K562 (cell line): Measurements from ENCODE around the gene GALNS. TPM values are rescaled to one million over a fixed set of nuclear protein-coding genes. Genes with fewer than 3 reads are reported as not detected.

Experiments used
- ATAC-seq: fragments of 200-7000 bp; cut with Tn5 transposase; 3 replicates; pipeline ENCODE4 v1.9.1; 2020; ENCODE audit warnings: moderate library complexity
- BruUV-seq: library from RNA; stranded (reverse); fragments of 400-500 nt; replicated peaks from 2 replicates; lab custom pipeline; 2021; lab: Mats Ljungman, UMichigan
- CTCF ChIA-PET: fragments of 300-600 bp; formaldehyde crosslinking; extraction: SDS; loops from one replicate; lab custom pipeline; 2021; ENCODE audit warnings: low intra/inter-chr PET ratio; lab: Yijun Ruan, JAX
- POLR2A ChIA-PET: fragments of 300-600, 350-650 bp; sonication (Branson Sonifier 250); formaldehyde crosslinking; extraction: SDS; loops from one replicate; lab custom pipeline; 2021; ENCODE audit warnings: antibody characterized with exemption, inconsistent platforms; lab: Yijun Ruan, JAX
- DNase-seq, 4 experiments: peaks; one replicate each; pipeline versions ENCODE4 v3.0.0 to v3.0.0-alpha.2; 2011 to 2018; ENCODE audit warnings: low spot score in 3 of 4, mixed read lengths in 3 of 4; ENCODE audit errors: extremely low read depth in 1 of 4
- FAIRE-seq: peaks from 2 replicates; lab custom pipeline; 2011; peaks lifted over from hg19 to GRCh38; lab: Jason Lieb, UNC
- H2AFZ ChIP-seq: 2 replicates; pipeline ENCODE4 v1.6.0; 2011; ENCODE audit warnings: low read depth, low read length, control low read depth, inconsistent platforms
- H3K27ac ChIP-seq: fragments of 200-600 bp; 3 replicates; pipeline ENCODE4 v1.8.0; 2011; ENCODE audit warnings: low read depth, mild to moderate bottlenecking, control low read depth, inconsistent platforms, low read length, moderate library complexity, mixed read lengths; ENCODE audit errors: extremely low read depth
- H3K27me3 ChIP-seq, 2 experiments: fragments of 300-600 bp in 1 of 2; 2 replicates in 1 of 2; 3 replicates in 1 of 2; pipeline versions ENCODE4 v1.6.0 to v1.8.0; 2011; ENCODE audit warnings: inconsistent platforms in 2 of 2, low read length in 2 of 2, mild to moderate bottlenecking in 1 of 2, mixed read lengths in 1 of 2, moderate library complexity in 1 of 2; ENCODE audit not compliant: control insufficient read depth in 2 of 2, insufficient read depth in 2 of 2
- H3K36me3 ChIP-seq: fragments of 300-600 bp; 3 replicates; pipeline ENCODE4 v1.8.0; 2011; ENCODE audit warnings: mild to moderate bottlenecking, low read length, inconsistent platforms; ENCODE audit not compliant: control insufficient read depth, insufficient read depth
- H3K4me1 ChIP-seq, 2 experiments: fragments of 200-600 bp in 1 of 2; replicated peaks in 1 of 2; 2 replicates in 1 of 2; 3 replicates in 1 of 2; pipeline versions ENCODE4 v1.5.1 to v1.8.0; 2011; ENCODE audit warnings: inconsistent platforms in 2 of 2, low read length in 2 of 2, mild to moderate bottlenecking in 1 of 2, mixed read lengths in 1 of 2, moderate library complexity in 1 of 2; ENCODE audit not compliant: control insufficient read depth in 2 of 2, insufficient read depth in 2 of 2
- H3K4me2 ChIP-seq: 2 replicates; pipeline ENCODE4 v1.6.1; 2011; ENCODE audit warnings: low read length, control low read depth, inconsistent platforms, mixed read lengths; ENCODE audit not compliant: insufficient read depth
- H3K4me3 ChIP-seq: fragments of 200-600 bp; sonication (generic), shearing (Covaris generic); 2 replicates; pipeline ENCODE4 v1.5.1; 2016; ENCODE audit warnings: control low read depth, inconsistent platforms
- H3K79me2 ChIP-seq: fragments of 200-600 bp; 3 replicates; pipeline ENCODE4 v1.8.0; 2011; ENCODE audit warnings: low read length, inconsistent platforms; ENCODE audit not compliant: control insufficient read depth, insufficient read depth
- H3K9ac ChIP-seq, 2 experiments: 2 replicates each; pipeline versions ENCODE4 v1.6.0 to v1.6.1; 2011; ENCODE audit warnings: low read depth in 2 of 2, low read length in 2 of 2, control low read depth in 1 of 2, inconsistent platforms in 1 of 2, mild to moderate bottlenecking in 1 of 2, mixed read lengths in 1 of 2; ENCODE audit not compliant: insufficient read depth in 1 of 2
- H3K9me1 ChIP-seq: one replicate; pipeline ENCODE4 v1.6.0; 2011; ENCODE audit warnings: inconsistent platforms, mild to moderate bottlenecking, low read length, moderate library complexity; ENCODE audit not compliant: control insufficient read depth, insufficient read depth
- H3K9me3 ChIP-seq: replicated peaks from 2 replicates; pipeline ENCODE4 v1.5.1; 2011; ENCODE audit warnings: low read depth, low read length, inconsistent platforms; ENCODE audit not compliant: control insufficient read depth, insufficient read depth
- H4K20me1 ChIP-seq: replicated peaks from 2 replicates; pipeline ENCODE4 v1.6.1; 2011; ENCODE audit warnings: low read length, inconsistent platforms, mixed read lengths; ENCODE audit not compliant: control insufficient read depth, insufficient read depth
- ARID2 ChIP-seq: fragments of 450-650 bp; IDR thresholded peaks from 2 replicates; pipeline ENCODE4 v1.6.1; 2017; ENCODE audit warnings: antibody characterized with exemption, mild to moderate bottlenecking
- ATF1 ChIP-seq, 2 experiments: fragments of 450-650 bp in 1 of 2; IDR thresholded peaks; 2 replicates each; pipeline ENCODE4 v1.6.1; 2016; ENCODE audit warnings: missing compliant biosample characterization in 1 of 2, missing genetic modification characterization in 1 of 2
- CBX8 ChIP-seq: fragments of 200-600 bp; sonication (generic); IDR thresholded peaks from 2 replicates; pipeline ENCODE4 v1.6.1; 2012; ENCODE audit warnings: borderline replicate concordance, mixed run types, low read depth, mild to moderate bottlenecking, moderate library complexity, mixed read lengths, low read length, control low read depth, inconsistent platforms; ENCODE audit not compliant: poor library complexity, severe bottlenecking; ENCODE audit errors: extremely low read depth
- CREBBP ChIP-seq: IDR thresholded peaks from one replicate; pipeline ENCODE4 v1.6.1; 2012; ENCODE audit warnings: low read depth, mild to moderate bottlenecking, control low read depth, inconsistent platforms, low read length
- POLR2G ChIP-seq: fragments of 200-400 bp; formaldehyde crosslinking; IDR thresholded peaks from 2 replicates; pipeline ENCODE4 v1.6.1; 2017; ENCODE audit warnings: low read depth, mild to moderate bottlenecking, antibody characterized with exemption, low read length, moderate library complexity
- RCOR1 ChIP-seq, 2 experiments: IDR thresholded peaks; 2 replicates each; pipeline ENCODE4 v1.6.1; 2012; ENCODE audit warnings: low read depth in 2 of 2, low read length in 2 of 2, borderline replicate concordance in 1 of 2, improper control_type of control experiment in 1 of 2
- TBL1XR1 ChIP-seq, 2 experiments: IDR thresholded peaks; 2 replicates each; pipeline ENCODE4 v1.6.1; 2012; ENCODE audit warnings: improper control_type of control experiment in 2 of 2, low read length in 2 of 2, mild to moderate bottlenecking in 1 of 2
- ZNF124 ChIP-seq: sonication (generic); formaldehyde crosslinking; IDR thresholded peaks from 2 replicates; pipeline ENCODE4 v1.8.1; 2022; ENCODE audit warnings: missing genetic modification reagents
- ZNF134 ChIP-seq: fragments of 250-450 bp; sonication (Bioruptor Pico); conservative IDR thresholded peaks from 2 replicates; pipeline ENCODE4 v1.4.0; 2020
- WGBS: fragments of 100-300 bp; shearing (Covaris generic); methylation state at CpG from one replicate; pipeline ENCODE4 v1.1.6; 2016; ENCODE audit warnings: low coverage, mixed read lengths; ENCODE audit not compliant: insufficient coverage; ENCODE audit errors: missing lambda C conversion rate; 5-methylcytosine and 5-hydroxymethylcytosine counted together
- in situ Hi-C: fragments of 300-500 bp; cut with MboI; formaldehyde crosslinking; loops from 4 replicates; pipeline ENCODE4 v1.15.0; 2018; ENCODE audit warnings: inconsistent platforms, mixed read lengths
- intact Hi-C: fragments of 100-400 bp; cut with micrococcal nuclease; formaldehyde crosslinking; loops from 2 replicates; pipeline ENCODE4 v1.14.2; 2022
- polyA plus RNA-seq, 8 experiments: library from polyadenylated mRNA; depleted of rRNA in 4 of 8; stranded (reverse) in 5 of 8; unstranded in 3 of 8; fragments of >200 nt; fragmentation: Nextera tagmentation in 2 of 8; fragmentation: Illumina TruSeq in 1 of 8; extraction: Ambion mirVana in 2 of 8; extraction: Trizol in 1 of 8; gene quantifications; 2 replicates each; pipeline versions ENCODE4 v1.2.1 to v1.2.3, GENCODE V29; 2011 to 2014; ENCODE audit warnings: inconsistent platforms in 1 of 8, missing spikeins in 1 of 8
- total RNA-seq, 7 experiments: library from RNA; depleted of rRNA in 6 of 7; stranded (reverse); fragments of >200 nt in 6 of 7; fragmentation: Illumina TruSeq in 2 of 7; extraction: Trizol in 2 of 7; gene quantifications; 2 replicates each; pipeline versions ENCODE4 v1.2.1 to v1.2.3, GENCODE V29; 2011 to 2021; ENCODE audit warnings: low replicate concordance in 1 of 7

The GALNS gene
- total and polyA plus RNA-seq, 9 of the 15 experiments (the other 6 are each of a cell fraction or from before 2014, with no cell fraction given): 0.38 to 13.2 (median 4.3) TPM

DNA sequence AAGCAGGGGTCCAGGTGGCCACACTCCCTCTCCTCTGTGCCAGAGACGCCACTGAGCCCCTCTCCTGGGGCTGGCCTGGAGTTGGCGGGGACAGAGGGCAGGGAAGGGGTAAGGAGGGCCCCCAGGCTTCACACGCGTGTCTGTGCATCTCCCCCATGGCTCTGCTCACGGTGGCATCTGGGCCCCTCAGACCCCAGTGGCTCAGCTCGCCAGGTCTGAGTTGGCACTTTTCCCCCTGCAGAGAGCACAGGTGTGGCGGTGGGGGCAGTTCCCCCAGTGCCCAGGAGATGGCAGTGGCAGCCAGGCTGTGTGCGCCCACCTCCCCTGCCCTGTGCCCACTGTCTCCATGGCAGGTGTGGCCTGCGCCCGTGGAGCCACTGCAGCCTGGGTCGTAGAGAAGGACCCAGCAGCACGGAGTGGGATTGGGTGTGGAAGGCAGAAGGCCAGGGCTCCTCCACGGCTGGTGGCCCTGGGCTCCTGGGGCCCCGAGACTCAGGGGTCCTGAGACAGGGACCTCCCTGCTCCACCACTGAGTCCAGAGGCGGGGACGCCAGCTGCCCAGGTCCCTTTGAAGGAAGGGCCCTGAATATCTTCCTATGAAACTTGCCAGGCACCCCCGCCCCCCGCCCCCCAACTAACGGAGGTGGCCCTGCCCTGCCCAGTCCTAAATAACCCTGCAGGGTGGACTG lies 40.7 kb downstream of the GALNS start (continued):
- TF ChIP-seq ZNF134 (CRISPR knock-in tag) (no peak), CREBBP (no peak), ZNF124 (CRISPR knock-in tag) (no peak), CBX8 (no peak), RCOR1 (IDR thresholded peaks at IDR 0.05; ENCODE audit: borderline replicate concordance in 1 of 2, low read depth in 2 of 2, low read length in 2 of 2) (no peak), TBL1XR1 (IDR thresholded peaks at IDR 0.05; ENCODE audit: low read length in 2 of 2) (no peak), ARID2 (0 out of 2 replicates have a peak, but pooled peaks have one; percentile 38)

DNA sequence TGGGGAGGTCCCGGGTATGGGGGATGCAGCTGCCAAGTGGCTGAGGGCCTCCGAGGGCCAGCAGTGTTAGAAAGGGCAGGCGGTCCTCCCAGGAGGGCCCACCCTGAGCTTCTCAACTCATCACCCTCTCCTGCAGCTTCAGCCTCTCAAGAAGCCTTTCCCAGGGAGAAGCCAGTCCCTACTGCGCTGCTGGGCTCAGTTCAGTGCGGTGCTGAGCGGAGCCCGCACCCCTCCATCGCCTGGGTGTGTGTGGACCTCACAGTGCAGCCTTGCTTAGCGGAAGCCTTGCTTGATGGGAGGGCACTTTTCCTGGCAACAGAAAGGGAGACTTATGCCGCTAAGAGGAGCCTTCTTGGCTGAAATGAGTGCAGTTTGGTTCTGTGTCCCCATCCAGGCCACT lies 41.5 kb downstream of the GALNS start:
- intact Hi-C loops: loop anchor here (10.0 kb wide), 1 partner anchor 190 kb away; no protein-coding TSS in a partner anchor
- POLR2A ChIA-PET: interaction anchor here (0.6 to 0.8 kb wide), 3 partner anchors 11 to 423 kb away, joined by 3 read pairs; no protein-coding TSS in a partner anchor
- FAIRE-seq: no peak

More for the DNA sequence above, 41.5 kb downstream of the GALNS start:
- in situ Hi-C loops: loop anchor here (10.0 kb wide), 1 partner anchor 400 kb away; the partner anchor contains the start of gene ZNF778
- no peak overlapping the region for H3K4me2 ChIP-seq
- peaks cover 10% of the 10 kb centered on the region; the same call in 1 of the 2 replicates for H4K20me1 ChIP-seq
- H3K79me2 ChIP-seq: peaks cover 16% of the 10 kb centered on the region
- H3K27me3 ChIP-seq: no peaks in the 10 kb centered on the region
- peak overlapping the region in 1 of 2 experiments; percentile 50; a peak in 2 of 4 replicates for H3K9ac ChIP-seq
- no peaks in the 10 kb centered on the region for H3K9me3 ChIP-seq
- no peak for TF ChIP-seq ATF1 (CRISPR knock-in tag; IDR thresholded peaks at IDR 0.05)
- TF ChIP-seq ATF1 (tag; IDR thresholded peaks at IDR 0.05): no peak
- TF ChIP-seq POLR2G: 0 out of 2 replicates have a peak, but pooled peaks have one; percentile 1
- peaks cover 9% of the 10 kb centered on the region; the same call in 2 of the 3 replicates for H3K36me3 ChIP-seq
- H2AFZ ChIP-seq: no peak overlapping the region
- ATAC-seq (no peak), DNase-seq (no peak)
- H3K9me1 ChIP-seq: no peaks in the 10 kb centered on the region
- CTCF ChIA-PET: interaction anchor here (1.0 kb wide), 1 partner anchor 352 kb away, joined by 8 read pairs; no protein-coding TSS in a partner anchor
- peaks cover 7 to 70% of the 10 kb centered on the region in 2 experiments for H3K4me1 ChIP-seq
- 85% methylated on average over 9 of the region's 10 CpGs for WGBS
- no TSS peak for BruUV-seq
- no peak overlapping the region for H3K4me3 ChIP-seq
- no peak overlapping the region for H3K27ac ChIP-seq
